ENCODE results near the gene IL25.
"Not testable (repeated sequence)": the region's sequence is repeated elsewhere in the genome, so short reads cannot be mapped to it uniquely, and the experiment has no call there.

The IL25 gene

DNA sequence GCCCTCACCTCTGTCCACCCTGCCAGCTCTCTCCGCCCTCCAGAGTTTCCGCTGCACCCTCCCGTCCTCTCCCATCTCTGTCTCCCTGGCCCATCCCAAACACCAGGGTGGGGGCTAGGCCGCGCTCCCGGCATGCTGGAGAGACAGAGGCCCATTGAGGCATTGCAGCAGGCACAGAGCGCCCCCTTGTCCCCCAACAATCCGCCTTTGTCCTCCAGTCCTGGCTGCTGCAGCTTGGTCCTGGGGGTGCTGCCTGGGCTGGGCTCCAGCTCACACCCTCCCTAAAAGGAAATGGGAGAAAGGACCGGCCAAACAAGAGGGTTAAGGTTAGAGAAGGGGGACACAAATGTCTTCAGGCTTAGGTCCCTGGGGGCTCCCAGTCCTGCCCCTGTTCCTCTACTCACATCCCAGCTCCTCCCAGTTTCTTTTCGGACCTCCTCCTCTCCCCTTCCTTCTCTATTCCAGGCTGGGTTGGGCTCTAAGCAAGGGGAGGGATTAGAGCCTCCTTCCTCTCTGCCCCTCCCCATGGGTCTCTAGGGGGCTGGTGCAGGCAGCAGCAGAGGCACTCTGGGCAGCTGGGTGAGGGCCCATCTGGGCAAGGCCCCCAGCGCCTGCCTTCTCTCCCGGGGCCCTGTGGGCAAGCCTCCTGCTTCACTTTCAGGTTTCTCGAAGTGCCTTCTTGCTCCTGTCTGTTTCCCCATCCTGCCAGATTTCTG, 4.0 kb downstream of the IL25 start, which contains the start of gene CMTM5:
Gene CMTM5 (plus strand): TSS at position 565 of the 716 bp plus-strand sequence. CDS start 206 bp downstream, outside the sequence.
- DNase-seq = no peak

DNA sequence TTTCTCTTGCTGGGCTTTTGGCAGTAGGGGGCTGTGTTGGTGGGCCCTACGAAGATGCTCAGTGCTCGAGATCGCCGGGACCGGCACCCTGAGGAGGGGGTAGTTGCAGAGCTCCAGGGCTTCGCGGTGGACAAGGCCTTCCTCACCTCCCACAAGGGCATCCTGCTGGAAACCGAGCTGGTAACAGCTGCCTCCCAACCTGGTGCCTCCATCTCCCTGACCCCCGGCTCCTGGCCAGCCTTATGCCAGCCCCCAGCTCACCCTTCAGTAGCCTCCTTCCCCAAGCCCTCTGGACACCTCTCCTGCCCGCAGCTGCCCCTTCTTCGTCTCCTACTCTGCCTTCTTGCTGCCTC, 4.6 kb downstream of the IL25 start:
- DNase-seq = no peak

- no peak for DNase-seq
Observed at GRCh38 chr14:23377573-23378563, 5.3 kb downstream of the IL25 start.

DNA sequence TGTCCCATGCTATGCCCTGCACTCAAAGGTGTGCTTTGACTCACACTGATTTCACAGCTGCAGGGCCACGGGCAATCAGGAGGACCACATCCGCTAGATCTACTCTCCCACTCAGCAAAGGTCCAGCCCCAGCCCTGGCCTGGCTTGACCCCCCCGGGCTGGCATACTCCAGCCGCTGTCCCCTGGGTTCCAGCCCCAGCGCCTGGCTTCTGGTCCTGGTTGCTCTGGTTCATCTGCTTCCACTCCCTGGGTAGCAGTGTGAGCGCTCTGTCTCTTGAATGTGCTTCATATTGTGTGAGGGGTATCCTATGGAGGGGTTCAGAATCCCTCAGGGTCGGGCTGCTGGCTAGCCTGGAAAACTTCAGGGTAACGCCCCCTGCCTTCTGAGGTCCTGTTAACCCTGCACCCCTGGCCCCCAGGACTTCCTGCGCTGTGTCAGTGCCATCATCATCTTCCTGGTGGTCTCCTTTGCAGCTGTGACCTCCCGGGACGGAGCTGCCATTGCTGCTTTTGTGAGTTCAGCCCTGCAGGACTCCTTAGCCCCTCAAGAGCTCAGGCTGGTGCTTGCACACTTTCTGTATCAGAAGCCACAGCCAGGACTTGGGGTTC, 6.1 kb downstream of the IL25 start:
- DNase-seq = no peak

DNA sequence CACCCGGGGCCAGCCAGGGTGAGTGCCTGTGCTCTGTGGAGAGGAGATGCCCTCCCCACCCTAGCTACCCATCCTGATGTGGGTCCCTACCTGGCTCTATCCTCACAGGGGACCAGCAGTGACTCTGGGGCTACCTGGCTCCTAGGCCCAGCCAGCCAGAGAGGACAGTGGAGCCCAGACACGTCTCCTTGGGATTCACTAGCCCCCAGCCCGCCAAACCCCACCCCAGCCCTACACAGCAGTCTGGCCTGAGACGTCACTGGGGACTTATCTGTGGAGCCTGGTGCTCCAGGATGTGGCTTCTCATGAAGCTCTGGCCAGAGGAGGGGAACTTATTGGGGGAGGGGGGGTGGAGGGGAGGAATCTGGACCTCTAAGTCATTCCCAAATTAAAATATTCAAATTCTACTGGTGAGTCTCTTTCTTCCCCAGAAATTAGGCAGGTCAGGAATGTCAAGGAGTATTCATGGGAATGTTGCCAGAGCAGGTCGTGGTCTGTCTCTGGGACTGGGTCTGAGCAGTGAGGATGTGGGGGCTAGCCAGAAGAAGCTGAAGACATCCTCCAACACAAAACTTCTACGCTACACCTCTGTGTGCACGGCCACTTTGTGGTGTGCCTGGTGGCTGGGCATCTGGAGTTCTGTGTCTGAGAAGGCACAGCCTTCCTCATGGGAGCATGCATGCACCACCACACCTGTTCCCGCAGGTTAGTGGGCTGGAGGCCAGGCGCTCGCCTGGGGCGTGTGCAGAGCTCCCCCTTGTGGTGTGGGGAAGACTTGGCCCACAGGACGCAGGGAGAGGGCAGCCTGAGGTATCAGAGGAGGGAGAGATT, 7.0 kb downstream of the IL25 start:
- peak; percentile 71 for DNase-seq

- no peak for DNase-seq
Observed at GRCh38 chr14:23380197-23380914, 7.7 kb downstream of the IL25 start.

- DNase-seq = no peak
Observed at GRCh38 chr14:23380976-23381375, 8.4 kb downstream of the IL25 start.

GRCh38 chr14:23381871-23382270, 9.3 kb downstream of the IL25 start:
- DNase-seq = no peak

DNA sequence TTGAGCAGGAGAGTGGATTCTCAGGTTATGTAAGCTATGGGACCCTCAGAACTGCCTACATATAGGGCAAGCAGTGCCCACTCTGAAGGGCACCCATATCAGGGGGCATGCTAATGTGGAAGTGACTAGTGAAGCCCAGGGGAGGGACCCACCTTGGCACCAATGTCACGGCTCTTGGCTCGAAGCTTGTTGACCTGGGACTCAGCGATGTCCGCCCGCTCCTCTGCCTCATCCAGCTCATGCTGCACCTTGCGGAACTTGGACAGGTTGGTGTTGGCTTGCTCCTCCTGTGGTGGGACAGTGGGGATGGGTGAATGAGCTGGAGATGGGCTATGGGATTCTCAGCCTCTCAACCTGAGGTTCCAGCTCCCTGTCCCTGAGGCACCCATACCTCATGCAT, 9.7 kb downstream of the IL25 start:
- DNase-seq = no peak

DNA sequence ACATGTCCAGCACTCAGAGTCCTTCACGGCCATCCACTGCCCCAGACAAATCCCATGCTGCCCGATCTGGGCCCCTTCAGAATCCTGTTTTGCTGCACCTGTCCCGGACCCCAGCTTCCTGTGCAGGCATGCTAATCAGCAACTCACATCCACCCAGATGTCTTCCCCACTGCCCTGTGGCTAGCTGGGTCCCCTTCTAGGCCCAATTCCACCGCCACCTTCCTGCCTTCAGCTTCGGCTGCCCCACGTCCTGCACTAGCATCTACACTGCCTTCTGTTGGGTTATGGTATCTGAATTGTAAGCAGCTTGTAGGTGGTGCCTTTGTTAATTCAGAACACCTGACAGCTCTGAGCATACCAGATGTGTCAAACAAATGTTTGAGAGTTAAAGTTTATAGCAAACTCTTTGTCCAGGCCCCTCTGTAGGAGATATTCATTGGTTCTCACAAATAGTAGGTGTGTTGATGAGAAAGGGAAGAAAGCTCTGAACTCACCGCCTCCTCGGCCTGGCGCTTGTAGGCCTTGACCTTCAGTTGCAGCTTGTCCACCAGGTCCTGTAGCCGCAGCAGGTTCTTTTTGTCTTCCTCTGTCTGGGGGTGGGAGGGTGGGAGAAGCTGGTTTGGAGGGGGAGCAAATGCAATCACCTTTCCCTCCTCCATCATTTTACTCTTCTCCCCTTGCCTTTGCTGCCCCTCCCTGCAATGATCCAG, 10.3 kb downstream of the IL25 start:
- no peak for DNase-seq

- DNase-seq = no peak
Observed at GRCh38 chr14:23384364-23385080, 11.9 kb downstream of the IL25 start.

GRCh38 chr14:23385244-23385641, 12.6 kb downstream of the IL25 start:
- DNase-seq = no peak

- no peak for DNase-seq
Observed at GRCh38 chr14:23385642-23386265, 13.1 kb downstream of the IL25 start.

- not testable (repeated sequence) for DNase-seq
Observed at GRCh38 chr14:23386266-23386657, 13.7 kb downstream of the IL25 start.

GRCh38 chr14:23386999-23387398, 14.4 kb downstream of the IL25 start:
- no peak for DNase-seq

GRCh38 chr14:23387916-23388882, 15.6 kb downstream of the IL25 start:
- DNase-seq = no peak

GRCh38 chr14:23388996-23389395, 16.4 kb downstream of the IL25 start:
- DNase-seq = no peak

GRCh38 chr14:23389396-23389795, 16.8 kb downstream of the IL25 start:
- DNase-seq = no peak

DNA sequence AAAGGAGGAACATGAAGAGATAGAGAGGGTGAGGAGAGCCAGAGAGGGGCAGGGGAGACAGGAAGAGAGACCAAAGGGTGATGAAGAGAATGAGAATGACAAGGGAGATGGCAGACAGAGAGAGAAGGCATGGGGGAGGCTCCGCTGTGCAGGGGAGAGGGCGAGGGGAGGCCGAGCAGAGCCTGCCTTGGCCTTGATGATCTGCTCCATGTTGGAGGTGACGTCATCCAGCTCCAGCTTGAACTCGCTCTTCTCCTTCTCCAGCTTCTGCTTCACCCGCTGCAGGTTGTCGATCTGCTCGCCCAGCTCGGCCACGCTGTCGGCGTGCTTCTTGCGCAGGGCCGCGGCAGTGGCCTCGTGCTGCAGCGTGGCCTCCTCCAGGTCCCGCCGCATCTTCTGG, 17.3 kb downstream of the IL25 start:
- not testable (repeated sequence) for DNase-seq
